NT2/D1 (cell line): ENCODE results near the gene NTHL1.

Experiments used
- YY1 ChIP-seq: IDR thresholded peaks from 2 replicates; pipeline ENCODE4 v1.6.1; 2011; ENCODE audit not compliant: insufficient read length, insufficient read depth
- ZNF274 ChIP-seq: IDR thresholded peaks from 2 replicates; pipeline ENCODE4 v1.6.1; 2011; ENCODE audit warnings: mild to moderate bottlenecking, low read depth, low read length

- no peak for TF ChIP-seq ZNF274
- no peak for TF ChIP-seq YY1
These were observed 40.4 kb upstream of the NTHL1 start for GRCh38 chr16:2087748-2088631.
